BJ (cell line): ENCODE results near the gene HOXC13. TPM values are rescaled to one million over a fixed set of nuclear protein-coding genes. Genes with fewer than 3 reads are reported as not detected.

ENCODE experiments used
- CTCF ChIA-PET: fragments of 350-600 bp; formaldehyde crosslinking; extraction: SDS; loops from one replicate; lab custom pipeline; 2021; ENCODE audit warnings: antibody characterized with exemption, inconsistent platforms; lab: Yijun Ruan, JAX
- POLR2A ChIA-PET: fragments of 300-600 bp; sonication (Branson Sonifier 250); formaldehyde crosslinking; extraction: SDS; loops from one replicate; lab custom pipeline; 2021; ENCODE audit warnings: antibody characterized with exemption; lab: Charles Lee
- DNase-seq: peaks from one replicate; pipeline ENCODE4 v3.0.0-alpha.2; 2011; ENCODE audit warnings: low read depth
- H3K27me3 ChIP-seq: 2 replicates; pipeline ENCODE4 v1.6.0; 2011; ENCODE audit warnings: low read length; ENCODE audit not compliant: control insufficient read depth, insufficient read depth
- H3K36me3 ChIP-seq: 2 replicates; pipeline ENCODE4 v1.5.1; 2011; ENCODE audit warnings: low read length; ENCODE audit not compliant: control insufficient read depth, insufficient read depth
- H3K4me3 ChIP-seq: 2 replicates; pipeline ENCODE4 v1.5.1; 2011; ENCODE audit warnings: low read depth, mild to moderate bottlenecking, control low read depth, low read length
- polyA plus RNA-seq: library from polyadenylated mRNA; depleted of rRNA; stranded (reverse); fragments of >200 nt; gene quantifications from 2 replicates; pipeline ENCODE4 v1.2.3, GENCODE V29; 2011
- TF ChIP-seq, protein P1 (sequence below): IDR thresholded peaks from 2 replicates; pipeline ENCODE4 v1.5.1; 2011; ENCODE audit warnings: low read depth, mild to moderate bottlenecking, control low read depth, inconsistent platforms, low read length, moderate library complexity; ENCODE audit not compliant: insufficient read depth

HOXC13 gene
- polyA plus RNA-seq, 1 experiment: 1.0 TPM

DNA sequence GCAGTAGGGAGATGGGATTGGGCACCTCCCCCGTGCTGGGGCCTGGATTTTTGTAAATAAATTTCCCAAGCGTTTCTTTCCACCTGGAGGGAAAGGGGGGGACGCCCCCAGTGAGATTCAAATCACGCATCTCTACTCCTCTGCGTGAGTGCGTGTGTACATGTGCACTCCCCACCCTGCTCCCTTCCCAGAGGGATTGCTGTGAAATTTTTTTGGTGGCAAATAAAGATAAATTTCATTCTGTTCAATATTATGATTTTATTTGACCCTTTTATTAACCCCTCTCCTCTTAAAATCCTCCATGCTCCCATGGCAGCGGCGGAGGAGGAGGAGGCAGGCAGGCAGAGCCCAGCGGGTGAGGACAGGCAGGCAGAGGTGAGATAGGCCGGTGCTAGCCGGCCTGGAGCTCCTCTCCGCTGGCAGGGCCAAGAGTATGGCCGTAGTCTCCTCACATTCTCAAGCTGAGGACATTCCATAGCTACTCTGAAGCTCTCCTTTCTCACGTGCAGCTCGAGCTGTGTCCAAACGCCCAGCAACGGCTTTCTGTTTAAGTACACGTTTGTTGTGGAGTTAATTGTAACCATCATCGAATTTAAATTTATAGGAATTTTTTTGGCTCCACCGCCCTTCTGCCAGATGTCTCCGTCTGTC, 37.7 kb downstream of the HOXC13 start:
- TF ChIP-seq, protein P1, sequence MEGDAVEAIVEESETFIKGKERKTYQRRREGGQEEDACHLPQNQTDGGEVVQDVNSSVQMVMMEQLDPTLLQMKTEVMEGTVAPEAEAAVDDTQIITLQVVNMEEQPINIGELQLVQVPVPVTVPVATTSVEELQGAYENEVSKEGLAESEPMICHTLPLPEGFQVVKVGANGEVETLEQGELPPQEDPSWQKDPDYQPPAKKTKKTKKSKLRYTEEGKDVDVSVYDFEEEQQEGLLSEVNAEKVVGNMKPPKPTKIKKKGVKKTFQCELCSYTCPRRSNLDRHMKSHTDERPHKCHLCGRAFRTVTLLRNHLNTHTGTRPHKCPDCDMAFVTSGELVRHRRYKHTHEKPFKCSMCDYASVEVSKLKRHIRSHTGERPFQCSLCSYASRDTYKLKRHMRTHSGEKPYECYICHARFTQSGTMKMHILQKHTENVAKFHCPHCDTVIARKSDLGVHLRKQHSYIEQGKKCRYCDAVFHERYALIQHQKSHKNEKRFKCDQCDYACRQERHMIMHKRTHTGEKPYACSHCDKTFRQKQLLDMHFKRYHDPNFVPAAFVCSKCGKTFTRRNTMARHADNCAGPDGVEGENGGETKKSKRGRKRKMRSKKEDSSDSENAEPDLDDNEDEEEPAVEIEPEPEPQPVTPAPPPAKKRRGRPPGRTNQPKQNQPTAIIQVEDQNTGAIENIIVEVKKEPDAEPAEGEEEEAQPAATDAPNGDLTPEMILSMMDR: no peak

DNA sequence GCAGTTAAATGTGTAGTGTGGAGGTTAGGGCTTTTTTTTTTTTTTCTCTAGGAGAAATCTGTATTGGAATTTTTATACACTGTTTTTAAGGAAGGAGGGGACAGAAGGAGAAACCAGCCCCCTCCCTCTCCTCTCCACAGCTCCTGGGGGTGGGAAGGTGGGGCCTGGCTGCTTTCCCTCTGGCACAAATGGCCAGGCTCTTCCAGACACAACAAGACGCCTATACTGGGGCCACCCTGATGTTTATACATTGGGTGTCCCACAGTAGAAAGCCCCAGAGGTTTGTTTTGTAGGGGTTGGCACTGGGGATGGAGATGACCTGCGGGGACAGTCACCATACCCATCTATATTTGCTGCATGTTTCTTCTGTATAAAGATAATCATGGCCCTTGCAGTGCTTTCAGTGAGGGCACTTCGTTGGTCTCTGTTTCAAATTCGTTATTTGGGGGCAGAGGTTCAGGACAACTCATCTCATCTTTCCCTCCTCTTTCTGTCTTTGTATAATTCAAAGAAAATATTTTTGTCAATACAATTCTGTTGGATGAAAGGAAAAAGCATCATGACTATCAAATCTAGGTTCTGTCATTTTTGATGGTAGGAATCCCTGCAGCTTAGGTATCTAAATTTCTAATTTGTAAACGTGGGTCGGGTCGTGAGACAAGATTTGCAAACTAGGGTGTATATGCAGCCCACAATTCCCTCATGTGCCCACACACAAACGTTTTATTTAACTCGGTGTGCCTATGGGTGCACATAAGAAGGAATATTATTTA, 38.4 kb downstream of the HOXC13 start:
- no peaks in the 10 kb centered on the region for H3K36me3 ChIP-seq
- ChIA-PET POLR2A (no interaction called here), CTCF (interaction anchor here (0.9 to 2.3 kb wide), 4 partner anchors 8 to 231 kb away, joined by 3 to 14 read pairs (median 6); partner anchors contain the start of genes HOXC10 and HOXC9)
- DNase-seq: no peak
- H3K4me3 ChIP-seq: no peak overlapping the region
- H3K27me3 ChIP-seq: no peaks in the 10 kb centered on the region; the same call in none of the 2 replicates
- TF ChIP-seq, protein P1: no peak

More for the DNA sequence above, 37.7 kb downstream of the HOXC13 start:
- ChIA-PET POLR2A (no interaction called here), CTCF (interaction anchor here (0.9 to 2.3 kb wide), 4 partner anchors 9 to 232 kb away, joined by 3 to 14 read pairs (median 6); partner anchors contain the start of genes HOXC10 and HOXC9)
- no peaks in the 10 kb centered on the region for H3K36me3 ChIP-seq
- peak overlapping the region; percentile 17; the same call in 1 of the 2 replicates for H3K4me3 ChIP-seq
- DNase-seq: peak; percentile 75
- no peaks in the 10 kb centered on the region; the same call in none of the 2 replicates for H3K27me3 ChIP-seq

DNA sequence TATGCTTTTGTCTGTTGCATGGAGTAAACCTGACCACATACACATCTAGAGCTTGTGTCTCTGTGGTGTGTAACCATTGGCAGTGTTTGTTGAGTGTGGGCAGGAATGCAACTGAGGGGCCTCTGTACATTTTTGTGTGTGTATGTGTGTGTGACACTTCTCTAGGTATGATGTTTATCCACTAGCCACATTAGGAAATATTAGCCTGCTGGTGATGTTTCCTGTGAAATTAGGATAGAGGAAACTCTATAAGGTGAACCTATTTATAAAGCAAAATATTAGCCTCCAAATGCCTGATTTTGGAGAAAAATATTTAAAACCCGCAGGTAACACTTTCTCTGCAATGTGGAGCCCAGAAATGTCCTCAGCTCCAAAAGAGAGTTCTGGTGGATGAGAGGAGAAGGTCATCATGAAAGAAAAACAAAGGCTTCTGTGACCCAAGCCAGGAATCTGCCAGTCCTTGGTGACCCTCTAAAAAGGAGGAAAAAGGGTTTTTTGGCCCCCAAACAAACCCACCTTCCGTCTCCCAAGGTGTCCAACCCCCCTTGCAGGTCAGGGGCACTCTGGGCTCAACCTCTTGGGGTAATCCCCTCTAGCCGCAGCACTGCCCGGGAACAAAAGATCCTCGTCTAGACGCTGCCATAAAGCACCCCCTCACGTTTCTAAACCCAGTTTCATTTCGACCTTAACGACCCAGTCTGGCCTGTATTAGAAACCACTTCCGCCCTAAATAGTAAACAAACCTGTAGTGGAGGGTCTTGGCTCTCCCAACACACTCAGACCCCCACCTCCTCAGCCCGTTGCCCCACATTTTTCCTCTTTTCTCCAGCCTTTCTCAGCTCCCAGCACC, 39.2 kb downstream of the HOXC13 start:
- DNase-seq: no peak
- Histone ChIP-seq H3K27me3 (no peaks in the 10 kb centered on the region; the same call in none of the 2 replicates), H3K36me3 (no peaks in the 10 kb centered on the region), H3K4me3 (0 out of 2 replicates have a peak overlapping the region, but pooled peaks have one; percentile 12)
- POLR2A ChIA-PET: no interaction called here
- TF ChIP-seq, protein P1: no peak
- CTCF ChIA-PET: interaction anchor here (1.7 kb wide), 2 partner anchors 22 to 230 kb away, joined by 4 to 8 read pairs; partner anchors contain the start of gene HOXC9

DNA sequence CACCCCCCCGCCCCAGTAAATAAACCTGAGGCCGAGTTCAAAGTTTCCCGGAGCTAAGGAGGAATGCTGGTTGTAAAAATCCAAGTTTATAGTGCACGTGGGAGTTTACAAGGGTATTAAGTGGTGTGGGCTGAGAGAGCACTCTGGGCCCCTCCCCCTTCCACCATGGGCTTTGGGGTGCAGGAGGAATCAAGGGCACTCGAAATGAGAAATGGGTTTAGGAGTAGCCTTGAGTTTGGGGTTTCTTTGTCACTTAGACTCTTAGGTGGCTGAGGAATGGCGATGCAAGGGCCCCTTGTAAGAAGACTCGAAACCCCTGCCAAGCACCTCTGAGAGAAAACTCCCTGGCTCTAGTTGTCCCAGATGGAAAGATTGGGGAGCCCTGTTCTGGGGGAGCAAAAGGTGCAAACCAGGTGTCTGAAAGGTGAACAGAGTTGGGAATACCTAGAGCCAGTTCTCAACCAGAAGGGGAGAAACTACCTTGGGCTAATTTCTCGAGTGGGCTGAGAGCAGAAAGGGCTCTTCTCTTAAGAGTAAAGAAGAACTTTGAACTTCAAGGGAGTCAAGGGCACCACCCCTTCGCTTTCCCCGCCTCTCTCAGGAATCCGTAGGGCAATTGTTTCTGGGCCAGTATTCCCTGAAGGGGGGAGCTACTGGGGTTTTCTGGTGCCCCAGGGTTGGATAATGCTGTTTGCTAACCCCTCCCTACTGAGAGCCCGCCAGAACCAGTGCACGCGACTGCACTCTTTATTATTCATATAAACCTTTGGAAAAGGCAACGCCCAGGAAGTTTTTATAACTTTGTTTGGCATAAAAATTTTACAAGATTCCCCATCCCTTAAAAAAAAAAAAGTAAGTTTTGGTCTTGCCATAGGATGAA, 40.1 kb downstream of the HOXC13 start:
- DNase-seq: peak; percentile 75
- POLR2A ChIA-PET: interaction anchor here (0.7 kb wide), 1 partner anchor 346 kb away, joined by 10 read pairs; the partner anchor contains the start of gene COPZ1

More for the DNA sequence above, 40.1 kb downstream of the HOXC13 start:
- TF ChIP-seq, protein P1: no peak
- Histone ChIP-seq H3K4me3 (no peak overlapping the region), H3K36me3 (no peaks in the 10 kb centered on the region), H3K27me3 (no peaks in the 10 kb centered on the region)
- CTCF ChIA-PET: interaction anchor here (0.7 kb wide), 1 partner anchor 234 kb away, joined by 3 read pairs; no protein-coding TSS in a partner anchor
